Activated CD4-positive, alpha-beta T cell treated with anti-CD3 and anti-CD28 coated beads for 24 hours (primary cell): ENCODE results near the gene PON2.
A peak's percentile ranks its signal among the peaks of the same experiment; 100 is the strongest.
"Not testable (repeated sequence)": the region's sequence is repeated elsewhere in the genome, so short reads cannot be mapped to it uniquely, and the experiment has no call there.

ENCODE experiments used
- DNase-seq, 2 donors: peaks; one replicate each; pipeline ENCODE4 v3.0.0-alpha.2; 2020; ENCODE audit warnings: low read depth in 2 of 2

The PON2 gene

GRCh38 chr7:95434557-95435421 is at the start of gene PON2:
Gene PON2 (minus strand): TSS chr7:95435028. CDS start chr7:95434951, 77 bp downstream.
- DNase-seq = peak in 1 of 2 donors; percentile 22

DNA sequence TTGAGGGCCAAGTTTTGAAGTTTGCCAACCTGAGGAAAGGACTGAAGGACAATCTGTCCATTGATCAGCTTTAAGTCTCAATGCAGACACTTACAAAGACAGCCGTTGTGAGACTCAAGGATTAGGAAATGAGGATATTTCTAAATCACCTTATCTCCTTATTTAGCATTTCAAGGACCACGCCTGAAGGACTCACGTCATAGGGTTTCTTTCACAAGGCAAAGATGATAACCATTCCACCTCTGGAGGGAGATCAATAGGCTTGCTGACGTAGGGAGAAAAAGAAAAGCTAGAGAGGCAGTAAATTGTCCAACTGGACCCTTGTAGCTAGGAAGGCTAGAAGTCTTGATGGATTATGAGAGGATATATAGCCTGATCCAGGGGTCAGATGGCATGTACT is 47.6 kb upstream of the PON2 start:
- DNase-seq = no peak

GRCh38 chr7:95481271-95482165 is 46.7 kb upstream of the PON2 start:
- DNase-seq = no peak

DNA sequence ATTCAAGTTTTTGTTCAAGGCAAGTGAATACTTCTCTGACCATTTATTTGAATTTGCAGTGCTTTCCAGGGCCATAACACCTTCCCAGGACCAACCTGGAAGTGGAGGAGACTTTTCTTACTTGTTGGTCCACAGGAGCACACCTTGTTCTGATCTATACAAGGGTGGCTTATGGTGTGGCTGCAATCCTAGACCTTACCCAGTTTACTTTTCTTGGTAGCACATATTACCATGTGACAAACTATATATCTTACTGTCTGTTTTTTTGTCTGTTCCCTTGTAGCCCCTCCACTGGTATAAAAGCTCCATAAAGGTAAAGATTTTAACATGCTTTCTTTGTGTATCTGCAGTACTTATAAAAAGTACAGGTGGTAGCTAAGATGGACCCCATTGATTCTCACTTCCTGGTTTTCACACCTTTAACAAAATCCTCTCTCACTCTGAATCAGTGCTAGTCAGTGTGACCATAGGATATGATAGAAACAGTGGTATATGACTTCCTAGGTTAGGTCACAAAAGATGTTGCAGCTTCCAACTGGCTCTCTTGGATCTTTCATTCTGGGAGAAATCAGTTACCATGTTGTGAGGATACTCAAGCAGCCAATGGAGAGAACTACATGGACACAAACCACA is 45.3 kb upstream of the PON2 start:
- no peak for DNase-seq

DNA sequence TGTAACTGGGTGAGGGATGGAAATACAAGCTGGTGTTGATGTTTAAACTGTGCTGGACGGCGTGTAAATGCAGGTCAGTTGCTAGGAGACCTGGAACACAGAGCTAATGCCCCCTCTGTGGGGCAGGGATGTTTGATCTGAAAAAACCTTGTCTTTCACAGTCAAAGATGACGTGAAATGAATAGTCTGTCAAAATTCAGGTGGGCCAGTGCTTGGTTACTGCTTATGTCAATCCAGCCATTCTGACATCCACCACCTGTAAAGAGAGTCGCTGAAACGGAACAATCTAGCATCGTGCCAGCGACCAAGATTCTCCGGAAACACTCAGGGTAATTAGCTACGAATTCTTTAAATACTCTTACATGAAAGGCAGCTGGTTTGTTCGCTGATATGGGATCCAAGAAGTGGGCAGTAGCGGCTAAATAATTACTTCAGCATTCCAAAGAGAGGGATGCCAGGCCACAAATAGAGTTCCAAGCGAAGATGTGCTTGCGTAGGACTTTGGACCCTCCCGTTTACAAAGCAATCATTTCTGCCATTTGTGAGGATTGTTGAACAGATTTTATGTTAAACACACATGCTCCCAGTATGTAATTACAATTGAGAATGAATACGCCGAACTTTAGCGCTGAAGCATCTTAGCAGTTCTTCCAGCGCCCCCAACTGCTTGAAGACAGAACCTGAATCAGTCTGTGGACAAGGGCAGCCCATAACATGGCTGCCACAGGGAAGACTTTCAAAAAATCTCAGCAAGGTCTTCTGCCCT is 43.6 kb upstream of the PON2 start:
- DNase-seq = no peak

DNA sequence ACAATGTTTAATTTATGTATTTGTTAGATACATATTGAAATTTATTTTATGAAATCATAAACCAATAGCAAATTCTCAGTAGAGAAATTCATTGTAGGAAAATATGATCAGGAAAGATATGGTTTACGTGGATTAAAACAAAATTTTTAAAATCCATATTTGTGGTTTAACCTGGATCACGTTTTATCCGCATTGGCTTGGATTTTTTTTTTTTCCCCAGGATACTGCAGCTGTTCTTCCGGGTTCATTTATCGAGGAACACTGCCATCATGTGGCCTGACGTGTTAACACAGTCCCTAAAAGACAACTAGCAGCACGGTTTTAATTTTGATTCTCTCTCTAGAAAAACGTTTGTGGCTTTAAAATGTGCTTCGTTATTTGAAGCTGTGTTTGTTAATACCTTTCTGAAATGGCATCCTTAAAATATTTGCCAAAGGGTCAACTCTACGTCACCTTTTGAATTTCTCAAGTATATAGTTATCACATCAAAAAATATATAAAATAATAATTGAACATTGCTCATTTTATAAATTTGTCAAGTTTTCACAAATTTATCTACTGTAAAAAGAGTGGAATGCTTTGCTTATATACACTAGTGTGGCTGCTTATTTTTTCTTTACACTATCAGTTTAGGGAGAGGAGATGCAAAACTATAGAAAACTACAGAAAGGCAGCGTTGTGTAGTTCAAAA is 42.2 kb upstream of the PON2 start:
- peak; percentile 4 to 36 for DNase-seq

DNA sequence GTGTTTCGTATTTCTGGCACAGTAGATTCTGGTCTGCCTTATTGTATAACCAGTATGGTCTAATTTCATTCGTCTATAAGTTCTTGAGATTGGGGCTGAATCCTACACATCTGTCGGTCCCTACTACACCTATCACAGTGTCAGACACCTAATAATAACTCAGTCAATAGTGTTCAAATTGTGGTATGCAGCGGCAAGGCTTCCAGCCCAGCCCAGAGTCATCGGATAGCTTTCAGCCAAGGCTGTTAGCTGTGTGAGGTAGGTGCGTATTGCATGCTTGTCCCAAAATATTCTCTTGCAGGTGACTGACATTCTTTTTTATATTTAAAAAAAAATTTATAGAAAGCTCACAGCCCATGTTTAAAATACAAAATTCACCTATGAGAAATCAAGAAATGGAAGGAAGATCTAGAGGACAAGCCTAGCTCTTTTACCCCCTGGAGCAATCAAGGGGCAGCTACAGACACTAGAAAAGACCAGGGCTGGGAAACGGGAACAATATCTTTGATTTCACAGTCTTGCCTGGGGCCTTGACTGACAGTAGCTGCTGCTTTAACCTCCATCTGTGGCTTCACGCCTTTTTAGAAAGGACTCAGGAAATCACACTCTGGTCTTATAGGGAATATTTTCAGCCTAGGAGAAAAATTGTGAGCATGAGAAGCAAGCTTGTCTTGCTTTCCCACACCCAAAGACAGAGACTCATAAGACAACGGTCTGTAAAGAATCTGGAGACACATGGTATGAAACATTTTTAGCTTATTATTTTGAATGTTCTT is 41.4 kb upstream of the PON2 start:
- DNase-seq = no peak

GRCh38 chr7:95473276-95473985 is 38.6 kb upstream of the PON2 start:
- DNase-seq = no peak

- DNase-seq = no peak
Measured at GRCh38 chr7:95472581-95473161, 37.8 kb upstream of the PON2 start.

DNA sequence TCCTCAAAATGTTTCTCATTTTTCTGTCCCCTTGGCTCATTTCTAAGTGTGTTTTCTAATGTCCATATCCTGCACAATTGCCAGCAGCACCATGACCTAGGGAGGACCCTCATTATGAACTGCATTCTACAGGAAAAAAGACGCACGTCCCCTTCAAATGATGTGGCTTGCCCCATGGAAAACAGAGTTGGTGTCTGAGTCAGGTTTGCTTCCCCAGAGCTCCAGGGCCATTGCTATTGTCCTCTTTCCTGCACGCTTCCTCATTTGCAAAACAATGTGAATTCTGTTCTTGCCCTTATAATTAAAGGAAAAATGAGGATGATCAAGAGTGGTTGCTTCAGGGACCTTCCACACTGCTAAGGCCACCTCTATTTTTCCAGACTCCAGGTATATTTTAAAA is 36.2 kb upstream of the PON2 start:
- DNase-seq = no peak

DNA sequence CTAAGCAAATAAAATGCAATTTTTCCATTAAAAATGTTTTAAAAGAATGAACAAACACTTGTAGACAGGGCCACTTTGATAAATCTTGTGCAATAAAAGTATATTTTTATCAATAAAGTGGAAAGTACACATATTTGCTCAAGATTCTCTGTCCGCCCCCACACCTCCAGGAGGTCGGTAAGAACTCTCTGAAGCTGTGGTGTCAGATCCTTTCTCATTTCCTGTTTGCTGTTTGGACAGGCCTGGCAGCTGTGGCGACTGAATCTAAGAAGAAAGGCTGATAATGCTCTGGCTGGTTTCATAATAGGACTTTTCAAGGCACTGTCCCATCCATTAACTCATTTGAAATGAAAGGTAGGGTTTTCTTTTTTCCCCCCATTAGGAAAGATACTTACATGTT is 35.6 kb upstream of the PON2 start:
- no peak for DNase-seq

DNA sequence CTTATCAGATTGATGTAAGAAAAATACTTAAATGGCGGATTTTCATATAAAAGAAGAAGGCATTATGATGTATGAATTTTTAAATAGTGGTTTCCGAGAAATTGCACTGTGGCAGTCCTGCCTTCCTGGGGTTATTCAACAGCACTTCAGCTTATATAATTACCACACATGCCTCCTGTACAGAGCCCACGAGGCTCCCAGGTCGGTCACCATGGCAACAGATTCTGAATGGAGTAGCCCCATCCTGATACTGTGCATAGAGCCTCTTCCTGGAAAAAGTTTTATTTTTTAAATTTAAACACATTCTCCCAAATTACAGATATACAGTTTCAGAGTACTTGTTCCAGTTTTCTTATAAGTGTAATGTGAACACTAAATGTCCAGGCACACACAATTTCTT is 35.0 kb upstream of the PON2 start:
- no peak for DNase-seq

GRCh38 chr7:95469187-95469586 is 34.4 kb upstream of the PON2 start:
- DNase-seq = no peak

DNA sequence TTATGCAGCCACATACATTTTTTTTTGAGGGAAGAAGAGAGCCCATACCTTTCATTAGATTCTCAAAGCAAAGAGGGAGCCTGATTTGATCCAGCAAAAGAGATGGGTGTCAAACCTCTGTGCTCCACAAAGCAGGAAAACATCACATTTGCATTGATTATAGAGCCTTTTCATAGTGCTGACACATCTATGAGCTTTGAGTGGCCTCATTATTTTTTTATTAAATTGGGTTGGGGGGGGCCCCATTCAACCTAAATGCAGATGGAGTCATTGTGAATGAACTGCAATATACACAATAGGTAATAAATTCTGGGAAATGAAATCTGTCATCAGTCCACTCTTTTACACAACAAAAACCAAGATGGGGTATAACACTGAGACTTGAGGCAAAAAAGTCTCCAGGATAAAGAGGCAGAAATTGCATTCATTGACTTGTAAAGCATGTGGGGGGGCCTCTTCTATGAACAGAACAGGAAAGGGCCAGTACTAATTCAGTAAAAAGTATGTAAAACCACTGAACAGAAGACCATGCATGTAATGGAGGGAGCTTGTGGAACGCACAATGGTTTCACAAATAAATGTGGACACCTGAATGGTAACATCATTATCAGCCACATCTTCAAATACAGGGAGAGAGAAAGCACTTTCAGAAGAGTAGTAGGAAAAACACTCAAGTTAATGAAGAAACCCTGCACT is 33.2 kb upstream of the PON2 start:
- DNase-seq = no peak

- DNase-seq = not testable (repeated sequence)
Measured at GRCh38 chr7:95460653-95461052, 25.8 kb upstream of the PON2 start.

DNA sequence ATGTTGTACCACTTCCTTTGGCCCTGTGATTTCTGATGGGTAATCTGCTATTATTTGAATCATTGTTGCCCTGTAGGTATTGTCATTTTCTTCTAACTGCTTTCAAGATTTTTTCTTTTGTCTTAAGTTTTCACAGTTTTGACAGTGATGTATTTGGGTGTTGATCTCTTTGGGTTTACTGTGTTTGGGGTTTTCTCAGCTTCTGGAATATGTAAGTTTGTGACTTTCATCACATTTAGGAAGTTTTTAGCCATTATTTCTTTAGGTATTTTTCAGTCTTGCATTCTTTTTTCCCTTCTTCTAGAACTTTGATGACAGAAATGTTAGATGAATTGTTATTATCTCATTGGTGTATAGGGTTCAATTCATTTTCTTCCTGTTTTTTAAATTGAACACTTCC is 23.1 kb upstream of the PON2 start:
- no peak for DNase-seq

GRCh38 chr7:95454438-95455045 is 19.7 kb upstream of the PON2 start:
- no peak for DNase-seq

- DNase-seq = no peak
Measured at GRCh38 chr7:95446618-95447017, 11.8 kb upstream of the PON2 start.
